Activated T-cell treated with anti-CD3 and anti-CD28 coated beads for 48 hours (primary cell): ENCODE measurements around the gene TMEM250.

Experiments
- DNase-seq: peaks from one replicate; pipeline ENCODE4 v3.0.0-alpha.2; 2020; ENCODE audit warnings: low read depth

Gene TMEM250

DNA sequence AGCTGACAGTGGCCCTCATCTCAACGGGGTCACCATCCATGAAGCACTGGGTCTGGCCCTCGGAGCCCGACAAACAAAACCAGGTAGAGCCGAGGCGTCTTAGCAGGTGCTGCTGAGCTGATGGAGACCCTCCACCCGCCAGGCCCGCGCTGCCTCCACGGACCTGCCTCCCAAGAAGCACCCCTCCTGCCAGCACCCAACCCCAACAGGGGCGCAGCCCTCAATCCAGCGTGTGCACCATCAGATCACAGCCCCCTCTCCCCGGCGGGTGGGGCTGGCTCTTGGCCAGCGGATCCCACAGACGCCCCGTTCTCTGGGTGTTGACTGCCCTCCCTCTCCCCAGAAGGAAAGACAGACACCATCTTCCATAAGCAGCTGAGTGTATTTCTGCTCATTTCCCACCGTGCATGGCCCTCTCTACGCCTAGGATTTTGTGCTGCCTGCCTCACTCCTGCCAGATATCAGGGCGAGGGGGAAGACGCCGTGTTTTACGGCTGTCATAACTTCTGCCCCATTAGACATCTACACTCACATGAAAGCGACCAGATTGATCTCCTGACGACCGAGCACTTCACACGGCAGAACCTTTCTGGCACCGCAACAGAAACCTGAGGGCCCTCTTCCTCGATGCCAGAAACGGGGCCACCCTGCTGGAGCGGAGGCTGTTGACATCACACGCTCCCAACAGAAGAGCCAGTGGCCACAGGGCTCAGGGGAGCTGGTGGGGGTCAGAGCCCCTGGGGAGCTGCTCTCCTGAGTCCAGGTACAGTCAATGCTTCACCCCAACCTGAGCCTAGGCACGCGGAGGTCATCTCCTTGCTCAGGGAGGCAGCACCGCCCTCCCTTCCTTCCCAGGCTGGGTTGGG, 35.9 kb downstream of the TMEM250 start:
- DNase-seq = no peak

GRCh38 chr9:136081826-136082495, 36.7 kb downstream of the TMEM250 start:
- DNase-seq = no peak

DNA sequence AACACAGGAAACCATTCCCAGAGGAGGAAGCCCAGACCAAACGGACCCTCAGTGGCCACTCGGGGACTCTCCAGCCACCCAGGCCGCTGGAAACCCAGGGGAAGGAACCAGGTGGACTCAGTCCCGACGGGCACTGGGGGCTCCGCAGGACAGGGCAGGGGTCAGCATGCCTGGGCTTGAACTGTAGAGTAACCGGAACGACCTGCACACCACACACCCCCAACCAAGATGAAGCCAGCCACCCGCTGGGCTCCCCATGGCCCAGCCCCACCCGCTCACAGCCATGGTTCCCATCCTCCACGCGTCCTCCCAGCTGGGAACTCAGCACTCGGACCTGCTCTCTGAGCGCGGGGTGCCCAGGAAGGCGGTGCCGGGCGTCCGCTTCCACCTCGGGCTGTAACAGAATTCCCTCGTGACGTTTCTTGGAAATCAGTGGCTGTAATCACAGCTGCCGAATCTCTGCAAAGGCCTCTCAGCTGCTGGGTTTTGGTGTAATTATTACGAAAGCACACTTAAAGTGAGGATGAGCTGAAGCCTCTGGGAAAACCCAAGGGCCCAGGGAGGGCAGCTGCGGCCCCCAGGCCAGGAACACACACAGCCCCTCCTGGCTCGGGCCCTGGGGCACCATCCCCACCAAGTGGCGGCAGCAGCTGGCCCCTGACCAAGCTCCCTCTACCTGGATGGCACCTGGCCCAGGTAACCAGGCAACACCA, 37.4 kb downstream of the TMEM250 start:
- DNase-seq = no peak

GRCh38 chr9:136080716-136081112, 38.0 kb downstream of the TMEM250 start:
- DNase-seq = no peak

GRCh38 chr9:136079916-136080246, 38.8 kb downstream of the TMEM250 start:
- no peak for DNase-seq

- no peak for DNase-seq
Observed at GRCh38 chr9:136079211-136079915, 39.3 kb downstream of the TMEM250 start.

DNA sequence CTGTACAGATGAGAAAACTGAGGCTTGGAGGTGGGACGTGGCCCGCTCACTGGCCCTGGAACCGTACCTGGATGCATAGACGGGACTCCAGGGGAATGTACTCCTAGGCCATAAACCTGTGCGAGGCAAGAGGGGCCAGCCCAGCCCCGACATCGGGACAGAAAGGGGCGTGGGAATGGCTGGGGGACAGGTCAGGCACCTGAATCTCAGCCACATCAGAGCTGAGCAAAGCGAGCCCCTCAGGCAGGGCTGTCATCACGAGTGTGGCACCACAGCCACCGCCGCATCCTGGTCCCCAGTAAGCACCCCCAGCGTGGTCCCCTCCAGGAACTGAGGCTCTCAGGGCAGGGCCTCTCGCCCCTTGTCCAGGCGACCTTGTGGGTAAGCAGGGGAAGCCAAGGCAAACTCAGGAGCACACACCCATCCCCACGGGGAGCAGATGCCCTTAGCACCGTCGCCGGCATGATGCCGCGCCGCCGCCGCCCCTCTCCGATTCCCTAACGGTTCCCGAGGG, 40.1 kb downstream of the TMEM250 start:
- DNase-seq = no peak

GRCh38 chr9:136078024-136078423, 40.7 kb downstream of the TMEM250 start:
- no peak for DNase-seq

- DNase-seq = no peak
Observed at GRCh38 chr9:136077491-136077890, 41.2 kb downstream of the TMEM250 start.

- DNase-seq = no peak
Observed at GRCh38 chr9:136075881-136076678, 42.6 kb downstream of the TMEM250 start.

- no peak for DNase-seq
Observed at GRCh38 chr9:136075134-136075841, 43.4 kb downstream of the TMEM250 start.

DNA sequence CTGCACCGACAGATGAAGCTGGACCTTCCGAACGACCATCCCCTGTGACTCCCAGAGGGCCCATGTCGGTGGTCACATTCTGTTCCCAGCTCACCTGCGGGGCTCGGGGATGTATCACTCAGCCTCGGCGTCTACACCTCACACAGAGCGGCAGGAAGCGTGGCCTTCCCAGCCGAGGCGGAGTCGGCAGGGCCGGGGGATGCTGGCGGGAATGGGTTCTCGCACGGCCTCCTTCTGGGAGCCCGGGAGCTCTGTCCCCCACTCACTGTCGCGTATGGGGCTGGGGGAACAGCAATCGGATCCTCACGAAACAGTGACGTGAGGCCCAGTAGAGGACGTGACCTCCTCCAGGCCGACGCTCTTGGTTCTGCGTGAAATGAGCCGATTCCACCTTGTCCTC, 44.0 kb downstream of the TMEM250 start:
- no peak for DNase-seq
